Activated T-cell treated with anti-CD3 and anti-CD28 coated beads, Interleukin-2, amount 50 U/mL, for 4 hours (primary cell): ENCODE data around the gene DMXL1. TPM values are rescaled to one million over a fixed set of nuclear protein-coding genes. Genes with fewer than 3 reads are reported as not detected.
A peak's percentile ranks its signal among the peaks of the same experiment; 100 is the strongest.
"Not testable (repeated sequence)": the region's sequence is repeated elsewhere in the genome, so short reads cannot be mapped to it uniquely, and the experiment has no call there.

Experiments
- ATAC-seq, 2 donors: fragments of 200-7000 bp; cut with Tn5 transposase; one replicate each; pipeline ENCODE4 v1.10.0; 2021
- DNase-seq: peaks from one replicate; pipeline ENCODE4 v3.0.0-alpha.2; 2020
- H3K27me3 Mint-ChIP-seq: one replicate; pipeline ENCODE4 v1.8.0; 2021; ENCODE audit warnings: low read depth, mixed read lengths
- H3K36me3 Mint-ChIP-seq: one replicate; pipeline ENCODE4 v1.8.0; 2022; ENCODE audit warnings: mixed read lengths; ENCODE audit not compliant: insufficient read depth
- H3K4me1 Mint-ChIP-seq: one replicate; pipeline ENCODE4 v1.8.0; 2021; ENCODE audit warnings: low read depth, mixed read lengths
- H3K4me3 Mint-ChIP-seq: one replicate; pipeline ENCODE4 v1.8.0; 2021; ENCODE audit warnings: mild to moderate bottlenecking, moderate library complexity, mixed read lengths
- H3K9me3 Mint-ChIP-seq: one replicate; pipeline ENCODE4 v1.8.0; 2021; ENCODE audit warnings: mixed read lengths
- total RNA-seq, 3 donors: library from RNA; stranded (reverse); gene quantifications; one replicate each; pipeline ENCODE4 v1.2.1, GENCODE V29; 2021

The DMXL1 gene
- total RNA-seq, 3 donors from 2014 or later: 16.0 to 27.5 (median 18.7) TPM

GRCh38 chr5:119179857-119180641, 109.2 kb downstream of the DMXL1 start:
- ATAC-seq (peak in 1 of 2 donors; percentile 40), DNase-seq (no peak)
- no peak overlapping the region for H3K4me3 Mint-ChIP-seq
- H3K9me3 Mint-ChIP-seq: no peaks in the 10 kb centered on the region
- H3K27me3 Mint-ChIP-seq: no peaks in the 10 kb centered on the region
- peaks cover 21% of the 10 kb centered on the region for H3K36me3 Mint-ChIP-seq
- peaks cover 2% of the 10 kb centered on the region for H3K4me1 Mint-ChIP-seq

GRCh38 chr5:119185512-119185911, 114.6 kb downstream of the DMXL1 start:
- H3K27me3 Mint-ChIP-seq, H3K9me3 Mint-ChIP-seq, H3K4me3 Mint-ChIP-seq, ATAC-seq, DNase-seq, H3K36me3 Mint-ChIP-seq: not testable (repeated sequence)
- peaks cover 22% of the 10 kb centered on the region for H3K4me1 Mint-ChIP-seq

GRCh38 chr5:119187776-119188529, 117.1 kb downstream of the DMXL1 start:
- peaks cover 17% of the 10 kb centered on the region for H3K36me3 Mint-ChIP-seq
- ATAC-seq (no peak), DNase-seq (no peak)
- H3K27me3 Mint-ChIP-seq: no peaks in the 10 kb centered on the region
- H3K4me3 Mint-ChIP-seq: peak overlapping the region; percentile 51
- peaks cover 22% of the 10 kb centered on the region for H3K4me1 Mint-ChIP-seq
- H3K9me3 Mint-ChIP-seq: no peaks in the 10 kb centered on the region

- Mint-ChIP-seq H3K9me3 (no peaks in the 10 kb centered on the region), H3K4me3 (no peak overlapping the region), H3K27me3 (no peaks in the 10 kb centered on the region), H3K36me3 (peaks cover 19% of the 10 kb centered on the region), H3K4me1 (peaks cover 22% of the 10 kb centered on the region)
- DNase-seq: no peak
- no peak for ATAC-seq
Observed at GRCh38 chr5:119190470-119191095, 119.7 kb downstream of the DMXL1 start.

- ATAC-seq: no peak
- no peaks in the 10 kb centered on the region for H3K9me3 Mint-ChIP-seq
- no peak overlapping the region for H3K4me3 Mint-ChIP-seq
- no peak for DNase-seq
- H3K27me3 Mint-ChIP-seq: no peaks in the 10 kb centered on the region
- peaks cover 26% of the 10 kb centered on the region for H3K36me3 Mint-ChIP-seq
- peaks cover 15% of the 10 kb centered on the region for H3K4me1 Mint-ChIP-seq
Observed at GRCh38 chr5:119191944-119192343, 121.1 kb downstream of the DMXL1 start.

- H3K4me1 Mint-ChIP-seq: peaks cover 7% of the 10 kb centered on the region
- H3K36me3 Mint-ChIP-seq: peaks cover 57% of the 10 kb centered on the region
- H3K4me3 Mint-ChIP-seq: no peak overlapping the region
- peaks cover 7% of the 10 kb centered on the region for H3K9me3 Mint-ChIP-seq
- H3K27me3 Mint-ChIP-seq: no peaks in the 10 kb centered on the region
- DNase-seq (no peak), ATAC-seq (no peak)
Observed at GRCh38 chr5:119200795-119201194, 129.9 kb downstream of the DMXL1 start.

GRCh38 chr5:119207105-119207504, 136.2 kb downstream of the DMXL1 start:
- no peak overlapping the region for H3K4me3 Mint-ChIP-seq
- H3K27me3 Mint-ChIP-seq: no peaks in the 10 kb centered on the region
- peaks cover 25% of the 10 kb centered on the region for H3K36me3 Mint-ChIP-seq
- peaks cover 2% of the 10 kb centered on the region for H3K4me1 Mint-ChIP-seq
- peaks cover under 1% of the 10 kb centered on the region for H3K9me3 Mint-ChIP-seq
- no peak for DNase-seq
- no peak for ATAC-seq

GRCh38 chr5:119212026-119212425, 141.1 kb downstream of the DMXL1 start:
- Mint-ChIP-seq H3K4me1 (no peaks in the 10 kb centered on the region), H3K4me3 (no peak overlapping the region), H3K9me3 (no peaks in the 10 kb centered on the region), H3K36me3 (peaks cover 28% of the 10 kb centered on the region), H3K27me3 (no peaks in the 10 kb centered on the region)
- ATAC-seq (no peak), DNase-seq (no peak)

GRCh38 chr5:119212676-119213075, 141.8 kb downstream of the DMXL1 start:
- H3K27me3 Mint-ChIP-seq: no peaks in the 10 kb centered on the region
- H3K9me3 Mint-ChIP-seq: no peaks in the 10 kb centered on the region
- H3K36me3 Mint-ChIP-seq: peaks cover 30% of the 10 kb centered on the region
- no peak for ATAC-seq
- no peaks in the 10 kb centered on the region for H3K4me1 Mint-ChIP-seq
- no peak overlapping the region for H3K4me3 Mint-ChIP-seq
- no peak for DNase-seq

- H3K4me1 Mint-ChIP-seq: no peaks in the 10 kb centered on the region
- peaks cover 36% of the 10 kb centered on the region for H3K36me3 Mint-ChIP-seq
Observed at GRCh38 chr5:119217183-119217582, 146.3 kb downstream of the DMXL1 start.

GRCh38 chr5:119218830-119219782, 148.2 kb downstream of the DMXL1 start:
- Mint-ChIP-seq H3K4me1 (no peaks in the 10 kb centered on the region), H3K4me3 (no peak overlapping the region), H3K36me3 (peaks cover 32% of the 10 kb centered on the region), H3K9me3 (no peaks in the 10 kb centered on the region), H3K27me3 (no peaks in the 10 kb centered on the region)
- no peak for ATAC-seq
- no peak for DNase-seq

More at GRCh38 chr5:119217183-119217582, 146.3 kb downstream of the DMXL1 start:
- H3K9me3 Mint-ChIP-seq: no peaks in the 10 kb centered on the region
- no peak for ATAC-seq
- no peak for DNase-seq
- H3K4me3 Mint-ChIP-seq: no peak overlapping the region
- no peaks in the 10 kb centered on the region for H3K27me3 Mint-ChIP-seq

GRCh38 chr5:119220576-119221197, 149.8 kb downstream of the DMXL1 start:
- Mint-ChIP-seq H3K9me3 (no peaks in the 10 kb centered on the region), H3K27me3 (no peaks in the 10 kb centered on the region), H3K4me3 (no peak overlapping the region), H3K36me3 (peaks cover 29% of the 10 kb centered on the region), H3K4me1 (no peaks in the 10 kb centered on the region)
- no peak for ATAC-seq
- DNase-seq: no peak

- Mint-ChIP-seq H3K4me1 (no peaks in the 10 kb centered on the region), H3K9me3 (no peaks in the 10 kb centered on the region), H3K36me3 (peaks cover 29% of the 10 kb centered on the region), H3K27me3 (no peaks in the 10 kb centered on the region), H3K4me3 (no peak overlapping the region)
- DNase-seq: no peak
- ATAC-seq: no peak
Observed at GRCh38 chr5:119221330-119221729, 150.4 kb downstream of the DMXL1 start.
